Natural killer cell (primary cell): ENCODE data around the gene C10orf62. TPM values are rescaled to one million over a fixed set of nuclear protein-coding genes. Genes with fewer than 3 reads are reported as not detected.

Source experiments
- ATAC-seq, 3 donors: fragments of 150-1000 bp in 2 of 3; fragments of 200-7000 bp in 1 of 3; cut with Tn5 transposase; 1 replicate in 1 of 3; 2 replicates in 2 of 3; pipeline ENCODE4 v1.10.0; 2021; ENCODE audit warnings: mild to moderate bottlenecking in 2 of 3, moderate library complexity in 2 of 3
- DNase-seq, 2 donors: peaks; one replicate each; pipeline versions ENCODE4 v3.0.0 to v3.0.0-alpha.2; 2013 to 2021; ENCODE audit warnings: mixed read lengths in 1 of 2
- H3K27ac ChIP-seq: one replicate; pipeline ENCODE4 v1.5.1; 2013; ENCODE audit warnings: mild to moderate bottlenecking, low read length
- H3K27me3 ChIP-seq: one replicate; pipeline ENCODE4 v1.6.1; 2013; ENCODE audit warnings: low read length; ENCODE audit not compliant: control insufficient read depth, insufficient read depth
- H3K36me3 ChIP-seq: one replicate; pipeline ENCODE4 v1.6.1; 2013; ENCODE audit warnings: low read length; ENCODE audit not compliant: control insufficient read depth, insufficient read depth
- H3K4me1 ChIP-seq: one replicate; pipeline ENCODE4 v1.6.1; 2013; ENCODE audit warnings: low read length; ENCODE audit not compliant: control insufficient read depth, insufficient read depth
- H3K4me3 ChIP-seq: one replicate; pipeline ENCODE4 v1.5.1; 2013; ENCODE audit warnings: low read length
- H3K9me3 ChIP-seq: one replicate; pipeline ENCODE4 v1.6.1; 2013; ENCODE audit warnings: low read length; ENCODE audit not compliant: control insufficient read depth, insufficient read depth
- H3K27ac Mint-ChIP-seq, 2 donors: one replicate each; pipeline ENCODE4 v1.8.0; 2022; ENCODE audit warnings: mild to moderate bottlenecking in 2 of 2, mixed read lengths in 2 of 2, moderate library complexity in 1 of 2
- H3K27me3 Mint-ChIP-seq, 2 donors: one replicate each; pipeline ENCODE4 v1.8.0; 2022; ENCODE audit warnings: low read depth in 2 of 2, mixed read lengths in 2 of 2
- H3K36me3 Mint-ChIP-seq: one replicate; pipeline ENCODE4 v1.8.0; 2022; ENCODE audit warnings: mixed read lengths
- H3K4me1 Mint-ChIP-seq, 2 donors: one replicate each; pipeline ENCODE4 v1.8.0; 2022; ENCODE audit warnings: mixed read lengths in 2 of 2
- H3K4me3 Mint-ChIP-seq: one replicate; pipeline ENCODE4 v1.8.0; 2022; ENCODE audit warnings: mild to moderate bottlenecking, moderate library complexity, mixed read lengths
- H3K9me3 Mint-ChIP-seq, 2 donors: one replicate each; pipeline ENCODE4 v1.8.0; 2022; ENCODE audit warnings: mixed read lengths in 2 of 2
- WGBS: methylation state at CpG from one replicate; pipeline ENCODE4 v1.1.7; 2013; ENCODE audit warnings: missing lambda C conversion rate; ENCODE audit not compliant: insufficient coverage; 5-methylcytosine and 5-hydroxymethylcytosine counted together
- intact Hi-C: fragments of 100-400 bp; cut with micrococcal nuclease; formaldehyde crosslinking; loops from one replicate; pipeline ENCODE4 v1.14.2; 2022
- total RNA-seq, 4 donors: library from RNA; stranded (reverse); fragments of 120-200 nt in 1 of 4; gene quantifications; one replicate each; pipeline versions ENCODE4 v1.2.3 to v1.2.4, GENCODE V29; 2013 to 2022
- TF ChIP-seq, protein P1 (sequence below): fragments of 200-600 bp; IDR thresholded peaks from one replicate; pipeline ENCODE4 v1.8.0; 2022; ENCODE audit warnings: antibody characterized with exemption

The C10orf62 gene
- total RNA-seq, 3 donors from 2014 or later (not counting 1 experiment from before 2014, with no cell fraction given), result 0.32 TPM; not detected in 2

DNA sequence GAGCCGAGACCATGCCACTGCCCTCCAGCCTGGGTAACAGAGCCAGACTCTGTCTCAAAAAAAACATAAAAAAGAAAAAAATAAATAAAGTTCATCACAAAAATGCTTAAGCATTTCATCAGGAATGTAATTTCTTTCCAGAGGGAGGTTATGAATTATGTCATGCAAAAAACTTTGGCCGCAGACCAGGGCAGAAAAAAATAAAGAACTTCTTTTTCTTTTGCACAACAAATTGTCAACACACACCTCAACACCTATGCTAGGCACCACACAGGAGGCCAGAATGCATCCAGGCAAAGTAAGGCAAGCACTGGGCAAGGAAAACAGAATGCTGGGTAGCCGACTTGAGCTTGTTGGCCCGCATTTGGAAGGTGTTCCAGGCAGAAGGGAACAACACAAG is 3.9 kb downstream of the C10orf62 start:
- peaks cover 25% of the 10 kb centered on the region for H3K4me1 ChIP-seq
- 96% methylated on average over 3 of the region's 4 CpGs for WGBS
- H3K4me1 Mint-ChIP-seq, result peaks cover 23 to 24% of the 10 kb centered on the region in 2 donors
- no peak for ATAC-seq
- no peaks in the 10 kb centered on the region for H3K36me3 Mint-ChIP-seq
- H3K27ac ChIP-seq, result no peak overlapping the region
- intact Hi-C loops, result no loop called here
- no peaks in the 10 kb centered on the region for H3K36me3 ChIP-seq
- no peaks in the 10 kb centered on the region for H3K9me3 Mint-ChIP-seq
- H3K4me3 ChIP-seq, result no peak overlapping the region
- no peak overlapping the region for H3K4me3 Mint-ChIP-seq
- DNase-seq, result no peak
- H3K27ac Mint-ChIP-seq, result no peak overlapping the region
- H3K27me3 Mint-ChIP-seq, result peaks cover 0 to 9% of the 10 kb centered on the region in 2 donors
- H3K27me3 ChIP-seq, result no peaks in the 10 kb centered on the region
- TF ChIP-seq, protein P1, sequence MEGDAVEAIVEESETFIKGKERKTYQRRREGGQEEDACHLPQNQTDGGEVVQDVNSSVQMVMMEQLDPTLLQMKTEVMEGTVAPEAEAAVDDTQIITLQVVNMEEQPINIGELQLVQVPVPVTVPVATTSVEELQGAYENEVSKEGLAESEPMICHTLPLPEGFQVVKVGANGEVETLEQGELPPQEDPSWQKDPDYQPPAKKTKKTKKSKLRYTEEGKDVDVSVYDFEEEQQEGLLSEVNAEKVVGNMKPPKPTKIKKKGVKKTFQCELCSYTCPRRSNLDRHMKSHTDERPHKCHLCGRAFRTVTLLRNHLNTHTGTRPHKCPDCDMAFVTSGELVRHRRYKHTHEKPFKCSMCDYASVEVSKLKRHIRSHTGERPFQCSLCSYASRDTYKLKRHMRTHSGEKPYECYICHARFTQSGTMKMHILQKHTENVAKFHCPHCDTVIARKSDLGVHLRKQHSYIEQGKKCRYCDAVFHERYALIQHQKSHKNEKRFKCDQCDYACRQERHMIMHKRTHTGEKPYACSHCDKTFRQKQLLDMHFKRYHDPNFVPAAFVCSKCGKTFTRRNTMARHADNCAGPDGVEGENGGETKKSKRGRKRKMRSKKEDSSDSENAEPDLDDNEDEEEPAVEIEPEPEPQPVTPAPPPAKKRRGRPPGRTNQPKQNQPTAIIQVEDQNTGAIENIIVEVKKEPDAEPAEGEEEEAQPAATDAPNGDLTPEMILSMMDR, result no peak
- no peaks in the 10 kb centered on the region for H3K9me3 ChIP-seq

GRCh38 chr10:97596101-97597082 is 6.9 kb downstream of the C10orf62 start:
- intact Hi-C loops, result no loop called here
- no peak overlapping the region for H3K27ac Mint-ChIP-seq

DNA sequence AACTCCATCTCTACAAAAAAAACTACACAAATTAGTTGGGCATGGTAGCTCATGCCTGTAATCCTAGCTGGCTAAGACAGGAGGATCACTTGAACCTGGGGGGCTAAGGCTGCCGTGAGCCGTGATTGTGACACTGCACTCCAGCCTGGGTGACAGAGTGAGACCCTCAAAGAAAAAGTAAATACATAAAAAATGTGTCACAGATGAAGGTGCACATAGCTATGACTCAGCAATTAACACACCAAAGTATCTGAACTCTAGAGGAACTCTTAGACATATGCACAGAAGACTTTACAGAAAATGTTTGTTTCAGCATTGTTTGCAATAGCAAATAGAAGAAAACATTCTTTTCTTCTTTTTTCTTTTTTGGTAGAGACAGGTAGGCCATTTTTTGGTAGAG is 8.3 kb downstream of the C10orf62 start:
- TF ChIP-seq, protein P1, result no peak
- DNase-seq (no peak), ATAC-seq (no peak)
- no peaks in the 10 kb centered on the region for H3K9me3 Mint-ChIP-seq
- no peaks in the 10 kb centered on the region for H3K36me3 Mint-ChIP-seq
- H3K4me1 Mint-ChIP-seq, result no peaks in the 10 kb centered on the region
- Histone ChIP-seq H3K27me3 (no peaks in the 10 kb centered on the region), H3K36me3 (no peaks in the 10 kb centered on the region), H3K4me1 (no peaks in the 10 kb centered on the region), H3K4me3 (no peak overlapping the region), H3K27ac (no peak overlapping the region), H3K9me3 (no peaks in the 10 kb centered on the region)
- intact Hi-C loops, result no loop called here
- peaks cover 0 to 2% of the 10 kb centered on the region in 2 donors for H3K27me3 Mint-ChIP-seq
- WGBS, result 53% methylated on average over 2 of the region's 2 CpGs
- no peak overlapping the region for H3K4me3 Mint-ChIP-seq
- H3K27ac Mint-ChIP-seq, result no peak overlapping the region

More at GRCh38 chr10:97596101-97597082, 6.9 kb downstream of the C10orf62 start:
- Mint-ChIP-seq H3K27me3 (peaks cover 0 to 5% of the 10 kb centered on the region in 2 donors), H3K36me3 (no peaks in the 10 kb centered on the region), H3K4me3 (no peak overlapping the region), H3K4me1 (peaks cover 3 to 4% of the 10 kb centered on the region in 2 donors), H3K9me3 (no peaks in the 10 kb centered on the region)
- ATAC-seq, result no peak
- Histone ChIP-seq H3K9me3 (no peaks in the 10 kb centered on the region), H3K27ac (no peak overlapping the region), H3K36me3 (no peaks in the 10 kb centered on the region), H3K4me1 (peaks cover 6% of the 10 kb centered on the region), H3K27me3 (no peaks in the 10 kb centered on the region), H3K4me3 (no peak overlapping the region)
- WGBS, result 78% methylated on average over 10 of the region's 10 CpGs
- no peak for DNase-seq
- TF ChIP-seq, protein P1, result no peak
